GM21447 (cell line): ENCODE data around the gene STAT1.
"Not testable (repeated sequence)": the region's sequence is repeated elsewhere in the genome, so short reads cannot be mapped to it uniquely, and the experiment has no call there.

Source experiments
- ATAC-seq: cut with Tn5 transposase; IDR thresholded peaks from one replicate; pipeline ENCODE4 v1.9.1; 2021; ENCODE audit not compliant: unreplicated experiment

The STAT1 gene

DNA sequence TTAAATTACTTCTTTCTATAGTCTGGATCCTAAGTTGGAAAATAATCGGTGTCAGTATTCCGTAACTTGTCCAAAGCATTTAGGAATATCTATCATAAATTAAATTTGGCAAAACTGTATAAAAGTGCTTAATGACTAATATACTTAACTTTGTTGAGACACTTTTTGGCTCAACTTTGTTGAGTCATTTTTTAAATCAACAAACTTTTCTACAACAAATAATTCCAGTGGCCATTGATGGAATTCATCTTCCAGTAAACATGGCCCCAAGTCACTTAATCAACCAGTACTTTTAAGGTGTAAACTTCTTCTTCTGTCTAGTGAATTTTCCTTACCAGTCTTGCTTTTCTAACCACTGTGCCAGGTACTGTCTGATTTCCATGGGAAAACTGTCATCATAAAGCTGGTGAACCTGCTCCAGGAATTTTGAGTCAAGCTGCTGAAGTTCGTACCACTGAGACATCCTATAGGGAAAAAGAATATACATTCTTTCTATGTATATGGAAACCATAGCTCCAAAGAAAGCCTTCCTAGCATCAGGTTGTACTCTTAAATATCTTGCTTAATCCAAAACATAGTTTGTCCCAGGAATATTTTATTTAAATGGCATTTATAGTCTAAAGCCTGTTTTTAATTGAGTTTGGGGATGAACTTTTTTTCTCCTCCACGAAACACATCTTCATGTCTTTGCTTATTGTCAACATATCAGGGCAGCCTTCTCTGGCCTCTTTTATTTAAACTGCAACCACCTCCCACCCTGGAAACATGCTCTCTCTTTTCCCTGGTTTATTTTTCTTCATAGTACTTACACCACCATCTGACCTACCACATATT, 4.2 kb downstream of the STAT1 start:
- no peak for ATAC-seq

DNA sequence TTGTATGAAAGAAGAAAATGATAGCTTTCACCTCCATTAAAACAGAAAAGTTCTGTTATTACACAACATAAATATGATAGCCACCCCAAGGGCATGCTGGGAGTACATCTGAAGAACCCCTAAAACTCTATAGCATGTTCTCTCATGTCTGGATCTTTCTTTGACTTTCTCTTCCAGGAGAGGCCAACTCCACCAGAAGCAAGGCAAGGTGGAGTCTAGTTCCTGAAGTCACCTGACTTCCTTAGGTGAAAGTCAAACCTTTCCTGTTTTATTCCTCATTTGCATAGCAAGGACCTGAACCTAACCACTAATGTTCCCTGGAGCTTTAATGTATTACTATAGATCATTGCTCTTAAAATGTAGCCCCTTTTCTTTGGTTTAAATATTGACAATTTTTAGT, 5.7 kb downstream of the STAT1 start:
- ATAC-seq: no peak

DNA sequence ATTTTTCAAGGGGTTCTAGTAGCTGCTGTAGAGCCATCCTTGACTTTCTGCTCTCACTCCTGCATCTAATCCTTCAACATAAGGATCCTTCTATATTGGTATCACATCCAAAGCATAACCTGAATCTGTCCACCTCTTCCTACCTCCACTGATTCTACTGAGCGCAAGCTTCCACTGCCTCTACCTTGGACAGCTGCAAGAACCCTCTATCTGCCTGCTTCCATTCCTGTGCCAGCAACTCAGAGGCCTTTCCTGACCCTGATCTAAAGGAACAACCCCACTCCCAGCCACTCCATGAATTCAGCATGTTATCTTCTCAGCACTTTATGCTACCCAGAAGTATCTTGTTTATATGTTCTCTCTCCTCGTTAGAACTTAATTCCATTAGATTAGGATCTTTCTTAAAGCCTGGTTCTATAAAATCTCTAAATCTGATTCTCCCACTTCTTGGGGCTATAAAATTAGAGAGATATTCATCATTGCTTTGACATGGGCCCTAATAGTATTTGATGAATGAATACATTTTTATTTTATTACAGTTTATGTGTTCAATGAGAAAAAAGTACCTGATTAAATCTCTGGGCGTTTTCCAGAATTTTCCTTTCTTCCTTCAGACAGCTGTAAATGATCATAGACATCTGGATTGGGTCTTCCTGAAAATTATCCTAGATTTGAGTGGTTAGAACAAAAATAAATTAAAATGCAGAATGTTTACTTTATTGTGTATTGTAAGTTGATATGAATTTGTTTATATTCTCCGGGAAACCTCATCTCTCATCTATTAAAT, 6.8 kb downstream of the STAT1 start:
- no peak for ATAC-seq

DNA sequence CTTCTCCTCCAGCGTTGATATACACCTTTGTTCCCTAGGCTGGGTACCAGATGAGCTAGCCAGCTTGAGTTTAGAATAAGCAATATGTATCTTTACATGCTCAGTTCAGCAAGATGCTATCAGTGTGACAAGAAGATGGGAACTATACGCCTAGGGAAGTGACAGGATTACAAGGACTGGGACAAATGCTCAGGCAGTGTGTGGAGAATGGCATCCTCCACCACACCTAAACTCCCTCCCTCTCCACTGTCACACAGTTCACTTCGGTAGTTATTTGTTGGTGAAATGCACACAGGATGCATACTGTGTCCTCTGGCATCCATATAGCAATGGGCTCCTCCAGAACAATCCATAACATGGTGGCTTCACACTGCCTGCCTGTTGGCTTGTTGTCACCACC, 7.7 kb downstream of the STAT1 start:
- no peak for ATAC-seq

DNA sequence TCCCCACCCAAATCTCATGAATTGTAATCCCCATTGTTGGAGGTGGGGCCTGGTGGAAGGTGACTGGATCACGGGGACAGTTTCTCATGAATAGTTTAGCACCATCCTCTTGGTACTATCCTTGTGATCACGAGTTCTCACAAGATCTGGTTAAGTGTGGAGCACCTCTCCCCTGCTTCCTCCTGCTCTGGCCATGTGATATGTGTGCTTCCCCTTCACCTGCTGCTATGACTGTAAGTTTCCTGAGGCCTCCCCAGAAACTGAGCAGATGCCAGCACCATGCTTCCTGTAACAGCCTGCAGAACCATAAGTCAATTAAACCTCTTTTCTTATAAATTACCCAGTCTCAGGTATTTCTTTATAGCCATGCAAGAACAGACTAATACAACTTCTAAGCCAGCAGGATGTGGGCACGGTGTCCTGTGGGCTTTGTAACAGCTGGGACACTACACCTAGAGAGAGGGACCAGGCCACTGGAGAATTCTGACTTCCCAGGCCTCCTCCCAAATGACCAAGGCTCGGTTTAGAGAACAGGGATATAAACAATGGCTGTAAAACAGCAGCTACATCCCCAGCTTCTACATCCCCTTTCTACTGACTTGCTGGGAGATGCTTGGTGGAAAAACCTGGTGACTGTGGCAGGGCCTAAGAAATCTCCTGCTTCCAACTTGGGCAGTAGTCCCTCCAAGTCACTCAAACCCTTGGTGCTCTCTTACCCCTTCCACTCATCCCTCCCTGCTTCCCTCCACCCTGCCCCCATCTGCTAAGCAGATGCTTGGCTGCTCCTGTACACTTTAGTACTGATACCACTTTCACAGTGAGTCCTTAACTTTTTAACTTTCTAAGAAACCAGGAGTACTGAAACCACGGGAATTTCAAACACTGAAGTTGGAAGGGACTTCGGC, 10.3 kb downstream of the STAT1 start:
- ATAC-seq: no peak

DNA sequence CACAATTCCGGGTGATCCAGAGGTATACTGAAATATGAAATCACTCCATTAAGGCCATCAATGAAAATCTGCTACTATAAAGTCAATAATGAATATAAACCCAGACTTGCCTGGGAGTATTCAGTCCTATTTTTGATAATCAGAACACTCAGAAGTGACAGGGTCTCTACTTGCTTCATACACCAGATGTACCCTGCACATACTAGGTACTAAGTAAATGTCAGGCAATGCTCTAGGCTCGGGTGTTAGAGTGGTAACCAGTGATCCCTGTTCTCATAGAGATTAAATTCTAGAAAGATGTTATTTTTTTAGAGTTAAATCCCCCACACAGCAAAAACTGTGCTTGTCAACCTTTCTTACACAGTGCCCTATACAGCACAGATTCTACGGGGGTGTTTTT, 12.3 kb downstream of the STAT1 start:
- ATAC-seq: no peak

DNA sequence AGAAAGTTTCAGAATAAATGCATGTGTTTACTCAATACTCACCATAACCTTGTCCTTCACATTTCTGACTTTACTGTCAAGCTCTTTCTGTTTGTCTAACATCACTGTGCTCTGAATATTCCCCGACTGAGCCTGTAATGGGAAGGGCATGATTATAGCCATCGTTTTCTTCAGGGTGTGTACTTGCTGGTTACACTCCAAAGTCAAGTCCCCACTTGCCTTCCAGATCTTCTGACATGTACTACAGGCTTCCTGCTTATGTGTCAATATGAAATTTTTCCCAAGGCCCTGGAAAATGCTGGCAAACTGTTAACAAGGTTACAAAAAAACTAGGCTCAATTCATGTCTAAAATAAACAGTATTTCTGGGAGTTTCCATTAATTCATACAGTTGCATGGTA, 12.9 kb downstream of the STAT1 start:
- ATAC-seq: no peak

DNA sequence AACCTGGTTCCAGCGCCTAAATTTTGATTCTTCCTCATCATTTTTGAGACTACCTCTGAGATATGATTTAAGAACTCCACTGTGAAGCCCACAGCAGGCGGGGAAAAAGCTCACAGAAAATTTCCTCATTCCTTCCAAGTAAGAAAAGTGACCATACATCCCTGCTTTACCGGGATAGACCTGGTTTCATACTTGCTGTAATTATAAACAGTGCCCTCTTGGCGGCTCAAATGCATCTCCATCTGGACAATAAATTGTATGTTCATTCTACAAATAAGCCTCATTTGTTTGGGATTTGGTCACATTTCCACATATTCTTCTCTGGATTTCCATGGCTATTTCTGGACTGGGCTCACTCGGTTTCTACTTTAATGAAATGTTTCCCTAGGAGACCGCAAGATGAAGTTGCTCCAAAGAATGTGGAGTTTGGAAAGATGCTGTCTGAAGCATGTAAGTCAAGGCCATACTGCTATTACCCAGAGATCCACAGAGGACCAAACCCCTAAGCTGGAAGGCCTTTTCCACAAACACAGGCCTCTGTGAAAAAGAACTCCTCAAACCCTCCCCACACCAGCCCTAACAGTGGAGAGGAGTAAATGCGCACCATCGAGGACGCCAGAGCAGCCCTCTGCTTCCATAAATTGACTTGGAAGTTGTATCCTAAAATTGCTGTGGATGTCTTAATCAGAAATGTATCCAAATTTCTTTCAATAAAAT, 13.9 kb downstream of the STAT1 start:
- no peak for ATAC-seq

DNA sequence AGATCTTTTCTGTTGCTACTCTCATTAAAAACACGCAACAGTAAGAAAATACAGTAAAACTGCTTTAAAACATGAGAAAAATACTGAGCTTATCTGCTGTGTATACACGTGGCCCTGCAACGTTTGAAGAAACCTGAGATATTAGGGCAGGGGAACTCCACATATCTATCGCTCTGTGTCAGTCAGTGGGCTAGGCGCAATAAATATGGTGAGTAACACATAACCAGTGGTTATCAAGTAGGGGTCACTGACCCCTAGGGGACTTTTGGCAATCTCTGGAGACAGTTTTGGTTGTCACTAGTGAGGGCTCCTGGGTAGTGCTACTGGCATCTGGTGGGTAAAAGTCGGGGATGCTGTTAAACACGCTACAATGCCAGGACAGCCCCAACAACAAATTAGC, 14.9 kb downstream of the STAT1 start:
- no peak for ATAC-seq

DNA sequence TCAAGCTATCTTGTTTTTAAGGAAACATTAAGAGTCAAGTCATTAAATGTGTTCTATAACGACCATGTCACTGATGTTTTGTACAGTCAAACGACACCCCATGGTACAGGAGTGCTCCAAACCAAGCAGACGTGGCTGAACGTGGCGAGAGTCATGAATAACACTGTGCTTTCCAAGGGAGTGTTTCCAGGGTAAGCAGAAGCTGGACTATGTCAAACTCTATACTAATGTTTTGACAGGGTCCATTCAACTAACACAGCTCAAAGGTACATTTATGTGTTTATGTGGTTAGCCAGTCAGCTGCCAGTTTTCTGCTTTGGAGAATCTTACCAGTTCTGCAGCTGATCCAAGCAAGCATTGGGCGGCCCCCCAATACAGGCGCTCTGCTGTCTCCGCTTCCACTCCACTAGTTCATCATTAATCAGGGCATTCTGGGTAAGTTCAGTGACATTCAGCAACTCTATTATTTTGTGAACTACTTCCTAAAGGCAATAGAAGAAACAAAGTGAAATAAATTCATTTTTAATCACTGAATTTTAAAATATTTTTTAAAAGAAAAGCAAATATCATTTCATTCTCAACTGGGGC, 16.4 kb downstream of the STAT1 start:
- ATAC-seq: no peak

DNA sequence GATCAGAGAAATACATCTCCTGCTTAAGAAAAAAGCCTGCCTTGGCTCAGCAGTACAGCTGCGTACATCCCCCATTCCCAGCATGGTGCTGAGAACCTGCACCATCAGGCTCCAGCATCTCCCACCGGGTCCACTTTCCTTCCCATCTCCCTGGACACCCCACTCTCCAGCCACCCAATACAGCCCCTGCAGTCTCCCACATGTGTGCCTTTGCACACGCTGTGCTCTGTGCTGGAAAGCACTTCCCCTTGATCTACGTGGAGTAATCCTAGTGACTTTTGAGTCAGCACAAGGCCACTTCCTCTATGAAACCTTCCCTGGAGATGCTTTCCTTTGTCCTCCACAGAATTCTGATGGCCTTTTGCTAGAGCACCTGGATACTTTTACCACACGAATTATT, 17.0 kb downstream of the STAT1 start:
- no peak for ATAC-seq

DNA sequence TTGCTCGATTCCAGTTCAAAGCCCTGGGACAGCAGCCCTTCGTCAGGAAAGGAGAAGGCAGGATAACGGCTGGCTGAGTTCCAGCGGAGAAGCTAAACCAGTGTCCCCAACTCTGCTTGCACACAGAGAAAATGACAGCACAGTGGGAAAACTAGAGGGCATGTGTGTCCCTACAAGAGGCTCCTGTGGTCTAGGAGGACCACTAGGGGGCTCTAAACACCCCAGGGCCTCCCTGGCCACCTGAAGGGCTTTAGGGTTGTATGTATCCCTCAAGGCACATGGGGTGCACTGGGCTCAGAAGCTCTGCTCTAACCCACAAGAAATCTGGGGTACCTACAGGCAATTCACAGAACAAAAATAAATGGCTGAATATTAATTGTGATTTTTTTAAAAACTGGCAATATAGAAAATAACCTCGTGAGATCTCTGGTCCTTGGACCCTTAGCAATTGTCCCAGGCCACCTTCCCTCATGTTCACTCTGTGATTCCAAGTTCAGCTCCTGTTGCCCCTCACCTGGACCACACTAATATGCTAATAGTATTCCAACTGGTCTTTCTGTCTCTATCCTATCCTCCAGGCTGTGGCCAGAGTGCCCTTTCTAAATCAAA, 17.5 kb downstream of the STAT1 start:
- no peak for ATAC-seq

DNA sequence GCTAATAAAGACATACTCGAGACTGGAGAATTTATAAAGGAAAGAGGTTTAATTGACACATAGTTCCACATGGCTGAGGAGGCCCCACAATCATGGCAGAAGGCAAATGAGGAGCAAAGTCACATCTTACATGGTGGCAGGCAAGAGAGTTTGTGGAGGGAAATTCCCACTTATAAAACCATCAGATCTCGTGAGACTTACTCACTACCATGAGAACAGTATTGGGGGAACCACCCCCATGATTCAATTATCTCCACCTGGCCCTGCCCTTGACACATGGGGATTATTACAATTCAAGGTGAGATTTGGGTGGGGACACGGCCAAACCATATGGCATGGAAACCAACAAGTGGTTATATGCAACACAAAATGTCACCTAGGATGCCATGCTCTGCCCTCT, 18.7 kb downstream of the STAT1 start:
- not testable (repeated sequence) for ATAC-seq

DNA sequence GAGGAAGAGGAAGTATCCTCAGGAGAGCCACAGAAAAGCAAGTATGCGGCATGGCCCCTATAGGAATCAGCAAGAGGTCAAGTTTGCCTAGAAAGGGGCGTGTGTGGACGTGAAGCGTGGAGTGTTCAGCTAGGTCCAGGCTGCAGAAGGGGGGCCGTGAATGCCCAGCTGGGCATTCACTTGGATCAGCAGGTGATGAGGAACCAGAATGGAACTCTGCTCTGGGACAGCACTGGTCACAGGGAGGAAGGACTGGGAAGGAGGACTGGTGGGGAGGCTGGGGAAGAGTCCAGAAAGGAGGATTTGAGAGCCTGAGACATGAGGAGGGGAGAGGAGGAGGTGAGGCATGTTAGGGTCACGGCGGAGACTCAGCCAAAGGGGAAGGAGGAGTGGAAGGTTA, 19.8 kb downstream of the STAT1 start:
- no peak for ATAC-seq

DNA sequence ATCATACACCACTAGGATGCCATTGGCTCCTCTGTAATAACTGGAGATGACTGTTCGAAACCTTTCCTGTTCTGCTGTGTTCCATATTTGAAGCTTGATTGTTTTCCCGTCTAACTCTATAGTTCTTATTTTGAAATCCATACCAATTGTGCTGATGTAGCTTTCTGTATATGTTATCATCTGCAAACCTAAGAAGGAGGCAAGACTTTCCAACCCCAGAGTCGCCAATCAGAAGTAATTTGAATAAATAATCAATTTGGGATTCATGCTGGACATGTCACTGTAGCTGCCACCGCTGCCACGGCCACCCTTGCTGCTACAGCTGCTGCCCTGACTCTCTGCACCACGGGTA, 20.7 kb downstream of the STAT1 start:
- ATAC-seq: no peak

DNA sequence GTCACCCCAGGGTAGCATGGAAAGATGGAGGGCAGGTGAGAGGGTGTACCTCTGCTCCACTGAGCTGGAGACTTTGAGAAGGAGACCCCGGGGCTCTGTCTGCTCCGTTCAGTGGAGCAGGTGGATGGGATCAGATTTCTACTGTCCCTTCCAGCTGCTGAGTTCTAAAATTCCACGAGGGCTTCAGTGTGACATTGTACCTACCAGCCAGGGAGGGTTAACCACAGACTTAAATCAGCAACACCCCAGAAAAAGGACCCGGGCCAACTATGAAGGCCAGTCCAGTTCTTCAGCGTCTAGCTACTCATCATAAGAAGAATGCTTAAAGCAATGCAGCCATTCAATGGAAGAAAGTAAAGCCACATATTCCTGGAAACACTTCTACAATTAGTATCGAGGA, 23.8 kb downstream of the STAT1 start:
- ATAC-seq: no peak

DNA sequence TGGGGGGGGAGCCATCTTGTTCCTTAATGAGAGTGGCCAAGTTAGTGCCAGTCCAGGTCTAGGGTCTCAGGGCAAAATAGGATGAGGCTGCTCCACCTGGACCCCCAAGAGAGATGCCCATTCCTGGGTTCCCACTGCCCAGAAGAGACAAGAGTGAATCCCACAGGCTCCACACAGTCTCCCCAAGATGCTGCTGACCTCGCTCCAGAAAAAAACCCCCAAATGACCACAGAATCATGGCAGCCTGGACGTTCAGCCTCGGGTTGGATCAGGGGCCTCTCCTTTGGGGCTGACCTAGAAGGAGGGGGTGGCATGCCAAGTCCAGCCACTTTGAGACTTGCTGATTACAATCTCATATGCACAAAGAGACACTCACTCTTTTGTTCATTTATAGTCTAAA, 25.1 kb downstream of the STAT1 start:
- no peak for ATAC-seq

DNA sequence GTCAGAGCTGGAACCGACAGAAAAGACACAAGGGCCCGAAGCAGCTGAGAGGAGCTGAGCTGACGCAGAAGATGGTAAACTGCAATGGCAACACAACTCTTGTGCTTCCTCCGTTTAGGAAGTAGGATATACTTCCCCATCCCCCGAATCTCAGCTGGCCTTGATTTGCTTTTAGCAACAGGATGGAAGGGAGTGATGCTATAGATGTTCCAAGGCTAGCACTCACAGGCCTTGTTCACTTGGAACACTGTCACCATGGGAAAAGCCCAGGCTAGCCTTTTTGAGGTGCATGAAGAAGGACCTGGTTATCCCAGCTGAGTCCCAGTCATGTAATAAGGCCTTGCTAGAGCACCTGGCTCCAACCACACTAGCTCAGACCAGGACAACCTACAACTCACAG, 26.0 kb downstream of the STAT1 start:
- ATAC-seq: no peak

DNA sequence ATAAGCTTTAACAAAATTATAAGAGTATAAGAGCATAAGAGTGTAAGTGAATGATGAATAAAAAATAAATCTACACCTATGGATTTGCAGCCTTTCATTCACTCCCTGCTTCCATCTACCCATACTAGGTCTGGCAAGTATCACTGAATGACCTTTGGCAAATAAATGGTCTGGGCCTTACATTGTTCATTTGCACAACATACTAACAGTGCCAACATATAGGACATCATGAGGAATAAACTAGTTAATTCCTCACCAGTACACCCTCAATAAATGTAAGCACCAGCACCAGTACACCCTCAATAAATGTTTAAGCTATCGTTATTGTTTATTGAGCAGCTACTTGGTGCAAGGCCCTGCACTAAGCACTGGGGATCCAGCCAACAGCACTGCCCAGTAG, 26.9 kb downstream of the STAT1 start:
- no peak for ATAC-seq
